HG02798 (cell line): ENCODE data around the gene TAAR9.
A peak's percentile ranks its signal among the peaks of the same experiment; 100 is the strongest.

Experiments used
- ATAC-seq: cut with Tn5 transposase; IDR thresholded peaks from one replicate; pipeline ENCODE4 v1.9.1; 2021; ENCODE audit warnings: mild to moderate bottlenecking; ENCODE audit not compliant: unreplicated experiment, poor library complexity

TAAR9 gene, protein sequence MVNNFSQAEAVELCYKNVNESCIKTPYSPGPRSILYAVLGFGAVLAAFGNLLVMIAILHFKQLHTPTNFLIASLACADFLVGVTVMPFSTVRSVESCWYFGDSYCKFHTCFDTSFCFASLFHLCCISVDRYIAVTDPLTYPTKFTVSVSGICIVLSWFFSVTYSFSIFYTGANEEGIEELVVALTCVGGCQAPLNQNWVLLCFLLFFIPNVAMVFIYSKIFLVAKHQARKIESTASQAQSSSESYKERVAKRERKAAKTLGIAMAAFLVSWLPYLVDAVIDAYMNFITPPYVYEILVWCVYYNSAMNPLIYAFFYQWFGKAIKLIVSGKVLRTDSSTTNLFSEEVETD

DNA sequence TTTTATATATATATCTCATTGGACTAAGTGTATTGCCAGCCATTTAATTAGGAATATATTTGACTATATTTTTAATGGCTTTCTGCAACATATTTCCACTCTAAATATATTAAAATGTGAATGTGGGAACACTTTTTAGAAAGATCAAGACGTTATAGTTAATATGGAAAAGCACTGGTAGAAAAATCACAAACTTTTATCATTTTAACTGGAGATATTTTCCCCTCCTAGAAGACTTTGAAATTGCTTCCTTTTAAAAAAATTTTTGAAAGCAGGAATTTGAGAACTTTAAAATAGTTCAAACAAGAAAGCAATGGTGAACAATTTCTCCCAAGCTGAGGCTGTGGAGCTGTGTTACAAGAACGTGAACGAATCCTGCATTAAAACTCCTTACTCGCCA is at the start of gene TAAR9:
Gene TAAR9 (plus strand): TSS at position 301 of the 400 bp plus-strand sequence. CDS start 13 bp downstream, at position 314.
- no peak for ATAC-seq

DNA sequence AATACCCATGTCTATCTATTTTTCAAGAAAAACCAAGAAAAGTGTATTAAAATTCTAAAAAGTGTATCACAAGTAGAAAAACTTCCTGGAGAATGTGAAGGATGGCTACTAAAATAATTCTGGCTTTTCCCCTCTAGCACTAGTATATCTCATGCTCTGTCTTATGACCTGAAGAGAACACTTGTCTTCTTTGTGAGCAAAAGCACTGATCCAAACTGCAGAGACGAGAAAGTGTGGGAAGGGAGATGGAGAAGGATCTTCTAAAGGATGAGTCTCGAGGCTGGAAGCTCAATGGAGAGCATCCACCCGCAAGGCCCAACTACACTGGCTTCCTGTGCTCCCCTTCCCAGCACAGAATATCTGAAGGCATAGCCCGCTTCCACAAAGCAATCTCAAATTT is 48.7 kb upstream of the TAAR9 start:
- no peak for ATAC-seq

DNA sequence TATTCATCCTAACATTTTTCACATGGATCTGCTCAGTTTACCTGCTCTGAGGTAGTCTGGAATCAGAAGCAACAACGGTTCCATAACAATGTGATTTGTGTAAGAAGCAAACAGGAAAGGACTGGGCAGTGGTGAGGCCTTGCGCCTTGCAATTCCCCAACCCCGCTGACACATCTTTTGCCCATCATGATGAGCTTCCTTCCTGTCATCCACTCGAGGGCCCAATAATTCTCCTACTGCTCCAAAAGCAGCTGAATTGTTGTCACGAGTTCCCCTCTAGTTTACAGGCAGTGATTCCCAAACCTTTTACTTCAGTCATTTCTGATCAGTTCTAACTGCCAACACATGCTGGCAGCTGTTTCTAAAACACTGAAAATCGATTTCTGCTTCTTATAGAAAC is 48.1 kb upstream of the TAAR9 start:
- ATAC-seq: peak; percentile 48

DNA sequence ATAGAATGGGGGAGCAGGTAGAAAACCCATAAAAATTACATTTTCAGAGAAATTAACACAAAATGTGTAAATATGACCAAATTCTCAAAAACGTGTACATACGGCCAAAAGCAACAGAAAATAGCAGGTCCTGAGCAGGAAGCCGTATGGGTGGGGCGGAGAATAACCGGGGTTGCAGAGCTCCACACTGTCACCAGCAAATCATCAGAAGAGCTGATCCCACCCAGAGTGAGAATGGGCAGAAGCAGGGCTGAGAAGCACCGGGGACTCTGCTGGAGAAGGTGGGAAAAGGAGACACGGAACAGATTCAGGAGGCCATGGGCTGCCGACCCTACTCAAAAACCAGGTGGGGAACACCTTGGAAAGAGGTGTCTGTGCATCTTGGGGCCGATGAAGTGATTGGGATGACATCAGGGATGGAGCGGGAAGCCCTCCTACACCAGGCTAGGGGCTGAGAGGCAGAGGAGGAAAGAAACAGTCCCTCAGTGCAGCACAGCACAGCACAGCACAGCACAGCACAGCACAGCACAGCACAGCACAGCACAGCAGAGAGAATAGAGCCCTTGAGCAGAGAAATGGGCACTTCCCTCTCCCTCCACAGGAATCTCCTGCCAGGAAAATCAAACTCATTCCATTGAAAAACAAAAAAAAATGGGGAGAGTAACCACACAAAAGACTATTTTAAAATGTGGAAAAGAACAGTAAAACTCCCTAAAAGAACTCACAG is 47.4 kb upstream of the TAAR9 start:
- peak; percentile 75 for ATAC-seq

DNA sequence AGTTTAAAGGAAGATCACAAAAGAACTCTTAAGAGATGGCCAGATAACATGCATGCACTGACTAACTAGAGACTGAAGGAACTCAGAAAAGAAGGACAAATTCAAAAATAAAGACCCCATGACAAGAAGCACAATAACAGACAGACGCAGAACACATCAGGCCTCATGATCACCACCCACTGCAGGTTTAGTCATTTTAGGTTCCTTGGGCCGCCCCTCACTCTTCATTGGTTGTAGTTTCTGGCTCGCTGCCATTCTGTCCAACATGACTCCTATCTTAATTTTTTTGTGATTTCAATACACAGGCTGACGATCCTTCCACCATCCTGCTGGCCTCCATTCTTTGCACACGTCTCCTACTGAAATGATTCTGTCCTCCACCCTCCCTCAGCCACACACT is 46.8 kb upstream of the TAAR9 start:
- ATAC-seq: no peak

DNA sequence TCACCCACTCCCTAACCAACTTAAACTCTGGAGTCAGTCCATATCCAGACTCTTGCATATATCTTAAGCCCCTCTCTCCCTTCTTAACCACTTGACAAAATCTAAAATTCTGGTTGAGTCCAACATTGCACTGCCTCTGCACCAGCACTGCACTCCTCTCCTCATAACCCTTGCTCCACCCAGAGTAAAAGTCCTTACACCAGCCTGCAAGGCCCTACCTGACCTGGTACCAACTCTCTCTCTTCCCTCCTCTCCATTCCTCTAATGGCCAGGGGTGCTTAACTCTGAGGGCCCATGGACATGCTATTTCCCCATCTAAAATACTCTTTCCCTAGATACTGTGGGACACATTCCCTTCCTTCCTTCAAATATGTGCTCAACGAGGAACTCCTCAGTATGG is 46.2 kb upstream of the TAAR9 start:
- no peak for ATAC-seq

DNA sequence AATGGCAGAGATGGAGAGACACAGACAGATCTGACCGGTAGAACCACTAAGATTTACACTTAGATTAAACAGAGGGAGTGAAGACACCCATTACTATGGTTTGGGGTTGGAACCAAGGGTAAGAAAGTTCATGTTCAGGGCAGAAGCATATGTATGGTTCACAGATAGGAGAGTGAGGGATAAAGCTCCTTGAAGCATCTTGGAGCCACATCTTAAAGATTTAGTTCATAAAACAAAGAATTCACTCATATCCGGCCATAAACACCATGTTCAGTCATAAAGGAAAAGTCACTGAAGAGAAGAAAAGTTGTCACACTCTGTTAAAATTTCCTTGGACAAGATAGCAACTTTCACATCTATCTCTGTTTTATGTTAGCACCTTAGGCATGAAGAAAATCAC is 43.1 kb upstream of the TAAR9 start:
- ATAC-seq: no peak

DNA sequence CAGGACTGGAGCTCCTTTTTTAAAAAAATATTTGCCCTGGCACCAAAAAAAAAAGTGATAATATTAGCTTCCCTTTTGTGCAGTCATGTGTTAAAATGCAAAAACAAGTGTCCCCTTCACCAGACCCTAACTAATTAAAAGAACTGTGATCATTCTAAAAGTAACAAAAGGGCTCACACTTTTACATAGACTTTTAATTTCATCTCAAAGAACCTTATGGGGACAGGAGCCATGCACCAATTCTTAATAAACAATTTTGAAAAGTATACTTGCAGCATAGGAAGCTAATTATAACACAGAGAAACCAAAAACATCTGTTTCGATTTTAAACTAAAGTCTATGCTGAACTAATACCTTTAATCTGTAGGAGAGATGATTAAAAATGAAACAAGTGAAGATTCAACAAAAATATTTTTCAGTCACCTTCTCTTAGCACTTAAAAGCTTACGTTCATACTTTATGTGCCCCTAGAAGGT is 42.4 kb upstream of the TAAR9 start:
- peak; percentile 61 for ATAC-seq

DNA sequence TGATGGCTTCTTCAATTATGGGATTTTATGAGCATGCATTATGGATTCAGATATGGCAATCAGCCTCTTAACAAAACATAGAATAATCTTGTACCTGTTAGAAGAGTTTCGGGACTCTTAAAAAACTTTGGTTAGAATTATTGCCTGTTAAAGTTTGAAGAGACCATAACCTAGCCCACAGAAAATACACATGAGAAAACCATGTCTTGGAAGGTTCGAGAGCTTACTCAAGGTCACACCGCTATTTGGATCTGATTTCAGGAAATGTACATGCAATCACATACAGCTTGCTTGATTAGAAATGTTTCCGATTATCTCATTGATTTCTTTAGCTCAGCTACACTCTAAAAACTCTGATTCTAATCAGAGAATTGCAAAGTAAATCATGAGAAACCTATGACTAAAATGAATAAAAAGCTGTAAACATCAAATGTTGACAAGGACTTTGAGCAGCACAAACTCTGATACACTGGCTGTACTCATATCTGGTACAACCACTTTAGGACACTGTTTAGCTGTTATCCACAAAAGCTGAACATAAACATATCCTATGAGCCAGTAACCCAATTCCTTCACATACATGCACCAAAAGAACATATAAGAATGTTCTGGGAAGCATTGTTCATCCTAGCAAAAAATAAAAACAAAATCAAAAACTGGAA is 41.4 kb upstream of the TAAR9 start:
- no peak for ATAC-seq

DNA sequence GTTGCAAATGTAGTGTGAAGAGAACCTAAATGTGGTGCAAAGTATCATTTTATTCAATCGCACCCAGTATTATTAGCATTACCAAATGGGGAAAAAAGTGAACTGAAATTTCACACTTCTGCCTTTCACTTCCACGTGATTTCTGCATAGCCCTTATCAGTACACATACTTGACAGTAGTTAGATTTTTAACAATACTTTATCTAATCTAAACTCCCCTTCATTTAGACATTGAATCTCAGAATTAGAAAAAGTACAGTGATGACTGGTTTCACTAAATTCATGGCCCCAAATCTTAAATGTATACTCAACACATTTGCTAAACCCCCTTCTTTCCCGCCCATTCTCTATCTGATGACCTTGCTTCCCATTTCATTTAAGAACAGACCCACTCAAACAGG is 39.4 kb upstream of the TAAR9 start:
- ATAC-seq: peak; percentile 66

DNA sequence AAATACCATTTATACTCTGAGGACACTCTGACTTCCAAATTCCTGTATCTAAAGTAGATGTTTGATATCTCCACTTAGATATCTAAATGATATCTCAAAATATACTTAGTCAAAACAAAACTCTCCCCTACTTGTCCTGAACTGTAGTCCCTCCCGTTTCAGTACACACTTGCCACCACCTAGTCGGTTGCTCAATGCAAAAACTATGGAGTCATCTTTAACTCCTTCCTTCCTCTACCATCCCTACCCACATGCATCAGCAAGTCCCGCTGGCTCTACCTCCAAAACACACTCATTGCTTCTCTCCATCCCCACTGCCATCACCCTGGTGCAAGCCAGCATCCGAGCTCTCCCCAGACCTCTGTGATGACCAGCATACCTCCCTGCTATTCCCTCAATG is 38.3 kb upstream of the TAAR9 start:
- no peak for ATAC-seq

DNA sequence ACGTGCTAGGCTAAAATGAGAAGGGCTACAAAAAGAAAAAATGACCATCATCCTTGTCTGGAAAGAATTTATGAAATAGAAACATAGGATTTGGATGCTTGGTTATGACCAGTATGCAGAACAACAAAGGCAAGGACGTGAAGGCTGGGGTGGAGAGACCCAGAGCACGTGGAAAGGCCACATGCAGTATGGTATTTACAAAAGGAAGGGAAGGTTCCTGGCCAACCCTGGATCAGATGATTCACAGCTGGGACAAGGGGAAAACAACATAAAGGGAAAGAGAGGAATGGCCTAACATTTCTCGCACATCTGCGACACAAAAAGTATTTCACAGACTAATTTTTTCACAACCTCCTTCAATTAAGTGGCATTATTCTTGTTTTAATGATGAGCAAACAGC is 33.3 kb upstream of the TAAR9 start:
- no peak for ATAC-seq

DNA sequence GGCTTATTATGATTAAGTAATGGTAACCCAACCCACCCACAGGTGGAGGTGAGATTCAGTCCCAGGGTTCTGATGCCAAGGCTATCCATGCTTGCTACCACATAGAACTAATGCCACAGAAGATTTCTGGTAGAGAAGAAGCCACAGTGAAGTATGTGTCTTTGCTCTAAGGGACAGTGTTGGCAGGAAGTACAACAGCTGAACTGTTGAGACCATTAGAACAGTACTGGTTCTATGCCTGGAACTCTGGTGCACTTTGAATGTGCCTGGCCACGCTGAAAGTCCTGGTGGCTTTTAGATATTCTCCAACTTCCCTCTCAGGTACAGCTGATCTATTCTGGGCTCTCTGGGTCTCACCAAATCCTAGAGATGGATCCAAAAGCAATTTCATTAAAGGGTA is 32.9 kb upstream of the TAAR9 start:
- ATAC-seq: peak; percentile 52

DNA sequence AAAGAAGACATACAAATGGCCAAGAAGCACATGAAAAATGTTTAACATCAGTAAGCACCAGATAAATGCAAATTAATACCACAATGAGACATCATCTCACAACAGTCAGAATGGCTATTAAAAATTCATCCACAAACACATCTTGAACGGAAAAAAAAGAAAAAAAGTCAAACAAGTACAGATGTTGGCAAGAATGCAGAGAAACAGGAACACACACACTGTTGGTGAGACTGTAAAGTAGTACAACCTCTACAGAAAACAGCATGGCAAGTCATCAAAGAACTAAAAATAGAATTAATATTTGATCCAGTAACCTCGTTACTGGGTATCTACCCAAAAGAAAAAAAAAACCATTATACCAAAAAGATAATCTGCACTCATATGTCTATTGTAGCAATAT is 31.6 kb upstream of the TAAR9 start:
- ATAC-seq: no peak

DNA sequence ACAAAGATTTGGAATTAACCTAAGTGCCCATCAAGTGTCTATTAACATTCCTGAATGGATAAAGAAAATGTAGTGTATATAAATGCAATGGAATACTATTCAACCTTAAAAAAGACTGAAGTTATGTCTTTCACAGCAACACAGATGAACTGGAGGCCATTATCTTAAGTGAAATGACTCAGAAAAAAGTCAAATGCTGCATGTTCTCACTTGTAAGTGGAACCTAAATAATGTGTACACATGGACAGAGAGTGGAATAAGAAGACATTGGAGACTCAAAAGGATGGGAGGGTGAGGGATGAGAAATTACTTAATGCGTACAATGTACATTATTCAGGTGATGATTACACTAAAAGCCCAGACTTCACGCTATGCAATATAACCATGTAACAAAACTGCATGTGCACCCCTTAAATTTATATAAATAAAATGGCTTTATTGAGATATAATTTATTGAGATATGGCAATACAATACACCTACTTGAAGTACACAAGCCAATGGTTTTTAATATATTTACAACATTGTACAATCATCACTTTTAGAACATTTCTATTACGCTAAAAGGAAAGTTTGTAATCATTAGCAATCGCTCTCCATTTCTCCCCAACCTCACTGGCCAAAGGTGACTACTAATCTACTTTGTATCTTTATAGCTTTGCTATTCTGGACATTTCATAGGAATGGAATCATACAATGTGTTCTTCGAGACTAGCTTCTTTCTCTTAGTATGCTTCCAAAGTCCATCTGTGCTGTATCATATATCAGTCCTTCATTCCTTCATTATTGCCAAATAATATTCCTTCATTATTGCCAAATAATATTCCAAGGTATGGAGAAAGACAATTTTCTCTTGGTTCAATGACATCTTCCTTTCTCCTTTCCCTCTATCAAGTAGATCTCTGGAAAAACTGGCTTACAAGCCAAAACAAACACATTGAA is 30.9 kb upstream of the TAAR9 start:
- no peak for ATAC-seq

DNA sequence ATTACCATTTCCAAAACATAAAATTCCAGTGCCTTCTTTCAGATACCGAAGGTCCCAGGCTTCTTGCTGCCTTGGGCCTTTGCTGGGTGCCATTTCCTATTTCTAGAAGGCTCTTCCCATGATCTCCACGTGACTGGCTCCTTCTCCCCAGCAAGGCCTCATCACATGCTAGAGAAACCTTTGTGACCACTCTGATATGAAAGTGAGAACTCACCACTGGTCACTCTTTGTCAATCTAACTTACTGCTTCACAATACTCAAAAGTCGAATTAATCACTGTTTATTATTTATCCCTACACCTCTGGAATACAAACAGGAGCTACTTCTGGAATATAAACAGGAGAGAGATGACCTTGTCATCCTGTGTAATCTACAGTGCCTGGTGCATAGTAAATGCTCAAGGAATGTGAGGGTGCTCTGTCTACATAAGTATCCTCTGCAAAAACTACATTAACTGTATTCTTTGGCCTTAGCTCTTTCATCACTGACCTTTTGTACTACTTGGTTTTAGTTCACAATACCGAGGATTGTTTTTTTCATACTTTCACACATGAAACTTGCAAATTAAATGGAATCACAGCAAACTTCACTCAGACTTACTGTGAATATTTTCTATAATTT is 26.8 kb upstream of the TAAR9 start:
- ATAC-seq: peak; percentile 9

DNA sequence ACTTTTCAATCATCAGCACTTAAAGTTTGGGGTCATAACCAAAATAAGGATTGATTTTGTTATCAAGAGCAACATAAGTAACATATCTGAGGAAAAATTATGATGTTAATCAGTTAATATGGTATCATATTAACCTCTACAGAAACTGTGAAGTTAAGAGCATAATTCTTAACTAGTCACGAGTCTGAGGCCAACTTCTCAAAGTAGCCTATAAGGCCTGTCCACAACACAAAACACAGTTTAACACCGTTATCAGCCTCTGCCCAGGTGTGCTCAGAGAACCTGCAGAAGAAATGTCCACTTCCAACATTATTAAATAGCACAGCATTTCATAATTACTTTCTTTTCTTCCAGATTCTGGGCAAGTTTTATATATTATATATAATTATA is 26.3 kb upstream of the TAAR9 start:
- no peak for ATAC-seq

DNA sequence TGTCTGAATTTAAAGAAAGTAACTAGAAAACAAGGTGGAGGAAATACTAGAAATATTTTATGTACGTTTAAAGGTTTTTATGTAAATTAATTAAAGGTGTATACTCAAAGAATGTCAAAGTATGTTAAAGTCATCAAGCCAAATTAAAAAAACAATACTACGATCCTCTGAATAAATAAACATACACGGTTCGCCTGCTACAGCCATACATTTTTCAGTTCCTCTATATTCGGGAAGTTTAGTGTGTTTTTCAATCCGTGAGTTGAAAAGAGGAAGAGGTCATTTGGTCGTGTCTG is 25.8 kb upstream of the TAAR9 start:
- no peak for ATAC-seq

DNA sequence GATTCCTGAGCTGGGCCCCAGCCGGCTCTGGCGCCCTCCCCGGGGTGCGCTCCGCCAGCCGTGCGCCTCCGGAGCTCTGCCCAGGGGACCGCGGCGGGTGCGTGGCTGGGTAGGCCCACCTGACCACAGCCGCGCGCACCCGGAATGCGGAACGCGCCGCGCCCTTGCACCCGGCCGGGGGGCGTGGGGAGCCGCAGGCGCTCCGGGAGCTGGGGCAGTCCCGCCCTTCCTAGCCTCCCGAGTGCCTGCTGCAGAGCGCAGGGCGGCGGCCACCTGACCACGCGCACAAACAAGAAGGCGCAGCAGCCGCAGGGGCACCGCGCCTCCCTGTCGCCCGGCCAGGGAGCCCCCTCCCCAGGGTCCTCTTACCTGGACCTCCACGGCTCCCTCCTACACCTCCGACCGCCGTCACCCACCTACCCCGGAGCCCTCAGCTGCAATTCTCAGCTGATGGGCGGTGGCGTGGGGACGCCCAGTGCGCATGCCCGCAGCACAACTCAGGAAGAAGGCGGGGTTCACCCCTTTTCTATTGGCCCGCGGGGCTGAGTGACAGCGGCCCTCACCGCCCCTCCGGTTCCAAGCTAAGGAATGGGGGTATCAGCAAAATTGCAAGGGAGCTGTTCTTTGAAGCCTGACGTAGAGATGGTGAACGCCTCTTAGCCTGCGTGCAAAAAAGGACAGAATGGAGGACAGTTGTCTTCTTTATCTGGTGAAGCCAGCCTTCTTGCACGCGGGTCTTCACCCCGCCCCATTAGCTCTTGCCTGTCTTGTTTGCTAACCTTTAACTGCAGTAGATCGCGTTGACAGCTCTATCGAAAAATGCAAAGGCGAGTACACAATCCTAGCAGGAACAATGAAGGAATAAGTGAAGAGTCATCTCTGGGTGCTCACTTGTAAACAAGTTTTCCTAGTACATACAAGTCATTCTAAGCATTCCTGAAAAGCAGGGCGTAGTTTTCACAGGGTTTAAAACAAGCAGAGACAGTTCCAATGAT is 25.1 kb upstream of the TAAR9 start, which contains the start of gene STX7:
Gene STX7 (minus strand): TSS at position 479 of the 995 bp plus-strand sequence. CDS start 9,586 bp downstream, outside the sequence.
- ATAC-seq: peak; percentile 93
